Endothelial cell of umbilical vein (primary cell): ENCODE data around the gene DRC7. TPM values are rescaled to one million over a fixed set of nuclear protein-coding genes. Genes with fewer than 3 reads are reported as not detected.

Source experiments
- BruUV-seq: library from RNA; stranded (reverse); fragments of 400-500 nt; replicated peaks from 2 replicates; lab custom pipeline; 2021; lab: Mats Ljungman, UMichigan
- CTCF ChIA-PET: fragments of 300-600, 350-600 bp; sonication (Branson Sonifier 250); formaldehyde crosslinking; loops from one replicate; lab custom pipeline; 2021; ENCODE audit warnings: antibody characterized with exemption, inconsistent platforms; lab: Charles Lee
- POLR2A ChIA-PET: fragments of 300-600, 350-600 bp; sonication (Branson Sonifier 250); formaldehyde crosslinking; loops from one replicate; lab custom pipeline; 2021; ENCODE audit warnings: antibody characterized with exemption, inconsistent platforms; lab: Charles Lee
- DNase-seq: peaks from one replicate; pipeline ENCODE4 v3.0.0-alpha.2; 2011; ENCODE audit warnings: low read depth, low spot score
- FAIRE-seq: peaks from 2 replicates; lab custom pipeline; 2011; peaks lifted over from hg19 to GRCh38; lab: Jason Lieb, UNC
- H2AFZ ChIP-seq: 2 replicates; pipeline ENCODE4 v1.6.0; 2012; ENCODE audit warnings: low read depth, low read length, control low read depth, inconsistent platforms
- H3K27ac ChIP-seq: 2 replicates; pipeline ENCODE4 v1.5.1; 2011; ENCODE audit warnings: low read depth, mild to moderate bottlenecking, control low read depth, low read length, moderate library complexity; ENCODE audit not compliant: insufficient read depth
- H3K27me3 ChIP-seq, 2 experiments: 2 replicates each; pipeline versions ENCODE4 v1.6.0 to v1.6.1; 2011; ENCODE audit warnings: low read length in 2 of 2, mixed read lengths in 1 of 2; ENCODE audit not compliant: control insufficient read depth in 2 of 2, insufficient read depth in 2 of 2
- H3K36me3 ChIP-seq, 2 experiments: 2 replicates in 1 of 2; 3 replicates in 1 of 2; pipeline ENCODE4 v1.5.1; 2011; ENCODE audit warnings: low read length in 2 of 2, mild to moderate bottlenecking in 1 of 2, moderate library complexity in 1 of 2; ENCODE audit not compliant: control insufficient read depth in 2 of 2, insufficient read depth in 2 of 2; ENCODE audit errors: extremely low read depth in 1 of 2
- H3K4me1 ChIP-seq: 3 replicates; pipeline ENCODE4 v1.5.1; 2011; ENCODE audit warnings: mild to moderate bottlenecking, low read length; ENCODE audit not compliant: control insufficient read depth, insufficient read depth; ENCODE audit errors: extremely low read depth
- H3K4me2 ChIP-seq: 2 replicates; pipeline ENCODE4 v1.6.1; 2011; ENCODE audit warnings: low read length, control low read depth, mixed read lengths; ENCODE audit not compliant: insufficient read depth
- H3K4me3 ChIP-seq, 3 experiments: fragments of 200-600 bp in 1 of 3; sonication (generic), shearing (Covaris generic) in 1 of 3; replicated peaks in 1 of 3; 2 replicates each; pipeline ENCODE4 v1.5.1; 2011 to 2016; ENCODE audit warnings: control low read depth in 3 of 3, low read length in 3 of 3, mild to moderate bottlenecking in 2 of 3, inconsistent platforms in 1 of 3, low read depth in 1 of 3, moderate library complexity in 1 of 3; ENCODE audit not compliant: insufficient read depth in 1 of 3
- H3K79me2 ChIP-seq: 2 replicates; pipeline ENCODE4 v1.6.0; 2012; ENCODE audit warnings: low read length, inconsistent platforms; ENCODE audit not compliant: control insufficient read depth, insufficient read depth
- H3K9ac ChIP-seq: replicated peaks from 2 replicates; pipeline ENCODE3; 2011; ENCODE audit warnings: low read length, control low read depth; ENCODE audit not compliant: insufficient read depth; ENCODE audit errors: extremely low read depth
- H3K9me1 ChIP-seq: replicated peaks from 3 replicates; pipeline ENCODE4 v1.6.0; 2011; ENCODE audit warnings: mild to moderate bottlenecking, low read length; ENCODE audit not compliant: control insufficient read depth, insufficient read depth; ENCODE audit errors: extremely low read depth
- H3K9me3 ChIP-seq: replicated peaks from 2 replicates; pipeline ENCODE4 v1.5.1; 2012; ENCODE audit warnings: low read length, inconsistent platforms; ENCODE audit not compliant: control insufficient read depth, insufficient read depth
- H4K20me1 ChIP-seq: replicated peaks from 2 replicates; pipeline ENCODE3; 2011; ENCODE audit warnings: mild to moderate bottlenecking, low read length; ENCODE audit not compliant: control insufficient read depth, insufficient read depth; ENCODE audit errors: extremely low read depth
- POLR2A ChIP-seq: IDR thresholded peaks from 2 replicates; pipeline ENCODE4 v1.6.1; 2012; ENCODE audit warnings: low read depth, mild to moderate bottlenecking, control low read depth, low read length
- POLR2AphosphoS5 ChIP-seq: IDR thresholded peaks from 2 replicates; pipeline ENCODE4 v1.6.1; 2012; ENCODE audit warnings: low read depth, mild to moderate bottlenecking, control low read depth, low read length, moderate library complexity; ENCODE audit not compliant: insufficient read depth
- dilution Hi-C: fragments of 300-500 bp; cut with MboI; formaldehyde crosslinking; loops from one replicate; pipeline ENCODE4 v1.15.0; 2019; ENCODE audit warnings: low sequenced_read_pairs; ENCODE audit not compliant: extremely low pct_ligation_motif_present
- intact Hi-C: fragments of 100-400 bp; cut with micrococcal nuclease; formaldehyde crosslinking; loops from one replicate; pipeline ENCODE4 v1.10.0; 2022
- polyA plus RNA-seq, 4 experiments: library from polyadenylated mRNA; depleted of rRNA in 3 of 4; stranded (reverse) in 3 of 4; unstranded in 1 of 4; fragments of >200 nt; gene quantifications; 2 replicates each; pipeline versions ENCODE4 v1.2.1 to v1.2.3, GENCODE V29; 2011 to 2012; ENCODE audit warnings: missing spikeins in 1 of 4
- total RNA-seq: library from RNA; stranded (reverse); gene quantifications from 2 replicates; pipeline ENCODE4 v1.2.3, GENCODE V29; 2021
- TF ChIP-seq, protein P1 (sequence below), 2 donors: IDR thresholded peaks; 1 replicate in 1 of 2; 2 replicates in 1 of 2; pipeline ENCODE4 v1.5.1; 2011; ENCODE audit warnings: low read length in 2 of 2, mild to moderate bottlenecking in 2 of 2, moderate library complexity in 2 of 2, control low read depth in 1 of 2, inconsistent platforms in 1 of 2, low read depth in 1 of 2; ENCODE audit not compliant: insufficient read depth in 1 of 2; ENCODE audit errors: extremely low read depth in 1 of 2

Gene DRC7
- total and polyA plus RNA-seq, 2 donors (not counting 3 experiments of a cell fraction or from before 2014, with no cell fraction given) = 0.13 to 0.77 TPM

DNA sequence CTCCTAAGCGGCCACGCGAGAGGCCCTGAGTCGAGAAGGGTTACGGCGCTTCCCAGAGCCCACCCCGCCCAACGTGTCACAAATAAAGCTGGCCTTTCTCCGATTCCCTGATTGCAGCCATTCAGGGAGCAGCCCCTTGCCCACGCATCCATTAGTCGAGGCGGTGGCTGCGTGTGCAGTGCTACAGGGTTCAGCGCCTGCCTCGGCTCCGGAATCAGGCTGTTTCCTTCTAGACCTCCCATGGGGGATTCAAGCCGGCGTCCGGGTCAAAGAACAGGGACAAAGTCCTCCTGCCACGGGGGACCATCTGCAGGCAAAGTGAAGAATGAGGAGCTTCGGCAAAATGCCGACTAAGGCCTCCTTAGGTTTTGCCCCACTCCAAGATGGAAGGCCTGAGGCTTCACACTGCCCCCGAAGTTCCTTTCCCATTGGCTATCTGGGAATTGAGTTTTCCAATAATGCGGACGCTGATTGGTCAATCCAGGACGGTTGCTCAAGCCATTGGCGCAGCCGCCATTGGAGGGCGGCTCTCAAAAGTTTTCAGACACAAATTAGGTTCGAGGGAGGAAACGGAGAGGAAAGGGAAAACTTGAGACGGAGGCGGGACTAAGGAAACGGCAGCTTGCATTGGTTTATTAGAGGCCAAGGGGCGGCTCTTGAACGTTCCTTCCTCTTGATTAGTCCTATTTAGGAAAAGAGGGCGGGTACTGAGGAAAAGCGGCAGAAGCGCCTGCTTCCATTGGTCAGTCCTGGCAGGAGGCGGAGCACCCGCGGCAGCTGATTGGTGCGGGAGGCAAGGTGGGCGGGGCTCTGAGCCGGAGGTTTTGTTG, 40.5 kb downstream of the DRC7 start:
- CTCF ChIA-PET = interaction anchor here (0.7 to 3.6 kb wide), 10 partner anchors 10 to 387 kb away, joined by 3 to 43 read pairs (median 5); no protein-coding TSS in a partner anchor
- TSS peak; percentile 77 for BruUV-seq

More for the DNA sequence above, 40.5 kb downstream of the DRC7 start:
- H3K9me3 ChIP-seq = no peaks in the 10 kb centered on the region
- no peaks in the 10 kb centered on the region for H3K27me3 ChIP-seq
- intact Hi-C loops (loop anchor here (1.0 to 10.0 kb wide), 5 partner anchors 22 to 390 kb away; partner anchors contain the start of gene CFAP20), dilution Hi-C loops (no loop called here)
- peak; percentile 58 for TF ChIP-seq POLR2A
- TF ChIP-seq, protein P1, sequence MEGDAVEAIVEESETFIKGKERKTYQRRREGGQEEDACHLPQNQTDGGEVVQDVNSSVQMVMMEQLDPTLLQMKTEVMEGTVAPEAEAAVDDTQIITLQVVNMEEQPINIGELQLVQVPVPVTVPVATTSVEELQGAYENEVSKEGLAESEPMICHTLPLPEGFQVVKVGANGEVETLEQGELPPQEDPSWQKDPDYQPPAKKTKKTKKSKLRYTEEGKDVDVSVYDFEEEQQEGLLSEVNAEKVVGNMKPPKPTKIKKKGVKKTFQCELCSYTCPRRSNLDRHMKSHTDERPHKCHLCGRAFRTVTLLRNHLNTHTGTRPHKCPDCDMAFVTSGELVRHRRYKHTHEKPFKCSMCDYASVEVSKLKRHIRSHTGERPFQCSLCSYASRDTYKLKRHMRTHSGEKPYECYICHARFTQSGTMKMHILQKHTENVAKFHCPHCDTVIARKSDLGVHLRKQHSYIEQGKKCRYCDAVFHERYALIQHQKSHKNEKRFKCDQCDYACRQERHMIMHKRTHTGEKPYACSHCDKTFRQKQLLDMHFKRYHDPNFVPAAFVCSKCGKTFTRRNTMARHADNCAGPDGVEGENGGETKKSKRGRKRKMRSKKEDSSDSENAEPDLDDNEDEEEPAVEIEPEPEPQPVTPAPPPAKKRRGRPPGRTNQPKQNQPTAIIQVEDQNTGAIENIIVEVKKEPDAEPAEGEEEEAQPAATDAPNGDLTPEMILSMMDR (IDR thresholded peaks at IDR 0.05; ENCODE audit: extremely low read depth in 1 of 2, insufficient read depth in 1 of 2, low read depth in 1 of 2, low read length in 2 of 2) = no peak
- TF ChIP-seq POLR2AphosphoS5 = peak; percentile 48
- H3K4me3 ChIP-seq = peak overlapping the region; percentile 72 to 93 (median 74)
- H2AFZ ChIP-seq = peak overlapping the region; percentile 63
- H3K36me3 ChIP-seq = peaks cover 0 to 3% of the 10 kb centered on the region in 2 experiments
- H4K20me1 ChIP-seq = no peaks in the 10 kb centered on the region
- FAIRE-seq (peak; percentile 100), DNase-seq (peak; percentile 100)
- POLR2A ChIA-PET = interaction anchor here (0.6 to 1.2 kb wide), 3 partner anchors 107 to 1014 kb away, joined by 3 to 4 read pairs (median 3); partner anchors contain the start of gene ADGRG1
- peak overlapping the region; percentile 93 for H3K4me2 ChIP-seq
- peak overlapping the region; percentile 81 for H3K27ac ChIP-seq
- no peaks in the 10 kb centered on the region for H3K9me1 ChIP-seq
- H3K9ac ChIP-seq = peak overlapping the region; percentile 75
- H3K4me1 ChIP-seq = peaks cover 19% of the 10 kb centered on the region
- H3K79me2 ChIP-seq = no peaks in the 10 kb centered on the region
